GM23338 (cell line): Measurements from ENCODE around the gene YWHAE. TPM values are rescaled to one million over a fixed set of nuclear protein-coding genes. Genes with fewer than 3 reads are reported as not detected.

Source experiments
- ATAC-seq: fragments of 200-7000 bp; cut with Tn5 transposase; 3 replicates; pipeline ENCODE4 v1.9.1; 2020
- DNase-seq: peaks from one replicate; pipeline ENCODE4 v3.0.0-alpha.2; 2015; ENCODE audit warnings: low spot score
- H2AFZ ChIP-seq: fragments of 200-600 bp; sonication (generic); 2 replicates; pipeline ENCODE4 v1.8.0; 2016; ENCODE audit warnings: antibody characterized with exemption, mild to moderate bottlenecking, moderate library complexity
- H3F3A ChIP-seq: fragments of 200-600 bp; sonication (generic); replicated peaks from 2 replicates; pipeline ENCODE4 v1.8.0; 2017; ENCODE audit warnings: antibody characterized with exemption, mixed run types, low read depth
- H3K27ac ChIP-seq: fragments of 200-600 bp; sonication (generic); 2 replicates; pipeline ENCODE4 v1.6.1; 2016; ENCODE audit warnings: low read depth
- H3K27me3 ChIP-seq: fragments of 200-600 bp; sonication (generic); 2 replicates; pipeline ENCODE4 v1.8.0; 2016; ENCODE audit warnings: mild to moderate bottlenecking, mixed run types, moderate library complexity; ENCODE audit not compliant: insufficient read depth
- H3K36me3 ChIP-seq: fragments of 200-600 bp; sonication (generic); 2 replicates; pipeline ENCODE4 v1.8.0; 2016; ENCODE audit warnings: mild to moderate bottlenecking; ENCODE audit not compliant: insufficient read depth
- H3K4me1 ChIP-seq: fragments of 200-600 bp; sonication (generic); 2 replicates; pipeline ENCODE4 v1.8.0; 2016; ENCODE audit warnings: mild to moderate bottlenecking, moderate library complexity; ENCODE audit not compliant: insufficient read depth
- H3K4me2 ChIP-seq: fragments of 200-600 bp; sonication (generic); 2 replicates; pipeline ENCODE4 v1.7.1; 2017; ENCODE audit warnings: mixed run types
- H3K4me3 ChIP-seq: fragments of 200-600 bp; sonication (generic); 2 replicates; pipeline ENCODE4 v1.6.1; 2016; ENCODE audit warnings: mixed run types
- H3K79me2 ChIP-seq: fragments of 200-600 bp; sonication (generic); replicated peaks from 2 replicates; pipeline ENCODE4 v1.8.0; 2017; ENCODE audit warnings: mild to moderate bottlenecking; ENCODE audit not compliant: insufficient read depth
- H3K9me2 ChIP-seq: fragments of 200-600 bp; sonication (generic); 2 replicates; pipeline ENCODE4 v1.8.0; 2017; ENCODE audit not compliant: insufficient read depth
- H4K20me1 ChIP-seq: fragments of 200-600 bp; sonication (generic); replicated peaks from 2 replicates; pipeline ENCODE4 v1.8.0; 2017; ENCODE audit warnings: mild to moderate bottlenecking; ENCODE audit not compliant: insufficient read depth
- H3K27ac Mint-ChIP-seq: 2 replicates; pipeline ENCODE4 v1.8.0; 2020; ENCODE audit warnings: inconsistent platforms, mild to moderate bottlenecking, moderate library complexity, mixed read lengths
- H3K27me3 Mint-ChIP-seq: 3 replicates; pipeline ENCODE4 v1.8.0; 2022; ENCODE audit warnings: low read depth, mild to moderate bottlenecking, moderate library complexity, mixed read lengths, inconsistent platforms; ENCODE audit not compliant: insufficient read depth, poor library complexity
- H3K36me3 Mint-ChIP-seq: 3 replicates; pipeline ENCODE4 v1.8.0; 2021; ENCODE audit warnings: low read depth, mild to moderate bottlenecking, inconsistent platforms, moderate library complexity, mixed read lengths
- H3K4me1 Mint-ChIP-seq: 3 replicates; pipeline ENCODE4 v1.8.0; 2020; ENCODE audit warnings: mild to moderate bottlenecking, inconsistent platforms, mixed read lengths
- H3K4me3 Mint-ChIP-seq: 3 replicates; pipeline ENCODE4 v1.8.0; 2021; ENCODE audit warnings: moderate library complexity, mild to moderate bottlenecking, inconsistent platforms, mixed read lengths
- H3K9me3 Mint-ChIP-seq: 3 replicates; pipeline ENCODE4 v1.8.0; 2020; ENCODE audit warnings: moderate library complexity, mild to moderate bottlenecking, inconsistent platforms, mixed read lengths
- JUNB ChIP-seq: IDR thresholded peaks from one replicate; pipeline ENCODE4 v1.6.1; 2016; ENCODE audit warnings: antibody characterized with exemption; ENCODE audit not compliant: unreplicated experiment
- POLR2AphosphoS5 ChIP-seq: IDR thresholded peaks from 2 replicates; pipeline ENCODE4 v1.6.1; 2016; ENCODE audit warnings: antibody characterized with exemption, low read depth
- ZNF114 ChIP-seq: fragments of 250-450 bp; sonication (Bioruptor Pico); IDR thresholded peaks from 2 replicates; pipeline ENCODE4 v1.5.0; 2020; ENCODE audit warnings: mild to moderate bottlenecking, moderate library complexity
- ZNF331 ChIP-seq: fragments of 250-450 bp; sonication (Bioruptor Pico); IDR thresholded peaks from 2 replicates; pipeline ENCODE4 v1.5.0; 2020; ENCODE audit warnings: low read depth, mild to moderate bottlenecking, moderate library complexity
- polyA plus RNA-seq: library from polyadenylated mRNA; unstranded; fragments of >200 nt; fragmentation: Nextera tagmentation; extraction: Ambion mirVana; gene quantifications from 2 replicates; pipeline ENCODE4 v1.2.1, GENCODE V29; 2016
- total RNA-seq: library from RNA; depleted of rRNA; stranded (reverse); fragments of >200 nt; shearing (Covaris generic); gene quantifications from 2 replicates; pipeline ENCODE4 v1.2.3, GENCODE V29; 2014
- TF ChIP-seq, protein P1 (sequence below): fragments of 250-450 bp; sonication (Bioruptor Pico); IDR thresholded peaks from 2 replicates; pipeline ENCODE4 v1.5.0; 2020; ENCODE audit warnings: mild to moderate bottlenecking, moderate library complexity
- TF ChIP-seq, protein P2 (sequence below): IDR thresholded peaks from one replicate; pipeline ENCODE4 v1.6.1; 2018; ENCODE audit warnings: antibody characterized with exemption; ENCODE audit not compliant: unreplicated experiment

Gene YWHAE
- total and polyA plus RNA-seq, 2 experiments from 2014 or later, result 1,251 to 1,283 TPM

DNA sequence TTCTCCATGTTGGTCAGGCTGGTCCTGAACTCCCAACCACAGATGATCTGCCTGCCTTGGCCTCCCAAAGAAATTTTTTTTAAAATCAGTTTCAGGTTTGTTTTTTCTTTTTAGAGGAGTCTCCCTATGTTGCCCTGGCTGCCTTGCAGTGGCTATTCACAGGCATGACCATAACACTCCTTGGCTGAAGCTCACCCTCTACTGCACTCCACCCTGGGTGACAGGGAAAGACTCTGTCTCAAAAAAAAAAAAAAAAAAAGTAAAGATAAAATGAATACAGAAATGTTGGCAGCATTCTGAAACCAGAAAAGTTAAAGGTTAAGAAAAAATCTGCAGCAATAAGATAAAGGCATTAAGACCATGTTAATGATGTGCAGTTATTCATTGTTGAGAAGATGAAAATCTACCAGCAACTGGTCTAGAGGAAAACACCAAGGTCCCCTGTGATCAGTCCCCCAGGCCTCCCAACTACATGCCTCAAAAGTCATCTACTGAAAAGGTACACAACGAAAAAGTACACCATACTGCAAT is 15.1 kb downstream of the YWHAE start:
- no peak for DNase-seq
- Histone ChIP-seq H4K20me1 (peaks cover 97% of the 10 kb centered on the region), H3K79me2 (peaks cover 100% of the 10 kb centered on the region), H3K4me2 (no peak overlapping the region), H3K27me3 (no peaks in the 10 kb centered on the region), H3K9me2 (no peaks in the 10 kb centered on the region), H2AFZ (no peak overlapping the region), H3K27ac (peak overlapping the region; percentile 60; the same call in 1 of the 2 replicates), H3K4me1 (peaks cover 40% of the 10 kb centered on the region), H3K36me3 (peaks cover 5% of the 10 kb centered on the region; the same call in 1 of the 2 replicates), H3K4me3 (no peak overlapping the region), H3F3A (peaks cover 12% of the 10 kb centered on the region; the same call in 1 of the 2 replicates)
- Mint-ChIP-seq H3K4me3 (no peak overlapping the region), H3K36me3 (peaks cover 15% of the 10 kb centered on the region; the same call in 2 of the 3 replicates), H3K27me3 (peaks cover 8% of the 10 kb centered on the region), H3K9me3 (no peaks in the 10 kb centered on the region), H3K27ac (no peak overlapping the region), H3K4me1 (peaks cover 33% of the 10 kb centered on the region)
- TF ChIP-seq, protein P1, sequence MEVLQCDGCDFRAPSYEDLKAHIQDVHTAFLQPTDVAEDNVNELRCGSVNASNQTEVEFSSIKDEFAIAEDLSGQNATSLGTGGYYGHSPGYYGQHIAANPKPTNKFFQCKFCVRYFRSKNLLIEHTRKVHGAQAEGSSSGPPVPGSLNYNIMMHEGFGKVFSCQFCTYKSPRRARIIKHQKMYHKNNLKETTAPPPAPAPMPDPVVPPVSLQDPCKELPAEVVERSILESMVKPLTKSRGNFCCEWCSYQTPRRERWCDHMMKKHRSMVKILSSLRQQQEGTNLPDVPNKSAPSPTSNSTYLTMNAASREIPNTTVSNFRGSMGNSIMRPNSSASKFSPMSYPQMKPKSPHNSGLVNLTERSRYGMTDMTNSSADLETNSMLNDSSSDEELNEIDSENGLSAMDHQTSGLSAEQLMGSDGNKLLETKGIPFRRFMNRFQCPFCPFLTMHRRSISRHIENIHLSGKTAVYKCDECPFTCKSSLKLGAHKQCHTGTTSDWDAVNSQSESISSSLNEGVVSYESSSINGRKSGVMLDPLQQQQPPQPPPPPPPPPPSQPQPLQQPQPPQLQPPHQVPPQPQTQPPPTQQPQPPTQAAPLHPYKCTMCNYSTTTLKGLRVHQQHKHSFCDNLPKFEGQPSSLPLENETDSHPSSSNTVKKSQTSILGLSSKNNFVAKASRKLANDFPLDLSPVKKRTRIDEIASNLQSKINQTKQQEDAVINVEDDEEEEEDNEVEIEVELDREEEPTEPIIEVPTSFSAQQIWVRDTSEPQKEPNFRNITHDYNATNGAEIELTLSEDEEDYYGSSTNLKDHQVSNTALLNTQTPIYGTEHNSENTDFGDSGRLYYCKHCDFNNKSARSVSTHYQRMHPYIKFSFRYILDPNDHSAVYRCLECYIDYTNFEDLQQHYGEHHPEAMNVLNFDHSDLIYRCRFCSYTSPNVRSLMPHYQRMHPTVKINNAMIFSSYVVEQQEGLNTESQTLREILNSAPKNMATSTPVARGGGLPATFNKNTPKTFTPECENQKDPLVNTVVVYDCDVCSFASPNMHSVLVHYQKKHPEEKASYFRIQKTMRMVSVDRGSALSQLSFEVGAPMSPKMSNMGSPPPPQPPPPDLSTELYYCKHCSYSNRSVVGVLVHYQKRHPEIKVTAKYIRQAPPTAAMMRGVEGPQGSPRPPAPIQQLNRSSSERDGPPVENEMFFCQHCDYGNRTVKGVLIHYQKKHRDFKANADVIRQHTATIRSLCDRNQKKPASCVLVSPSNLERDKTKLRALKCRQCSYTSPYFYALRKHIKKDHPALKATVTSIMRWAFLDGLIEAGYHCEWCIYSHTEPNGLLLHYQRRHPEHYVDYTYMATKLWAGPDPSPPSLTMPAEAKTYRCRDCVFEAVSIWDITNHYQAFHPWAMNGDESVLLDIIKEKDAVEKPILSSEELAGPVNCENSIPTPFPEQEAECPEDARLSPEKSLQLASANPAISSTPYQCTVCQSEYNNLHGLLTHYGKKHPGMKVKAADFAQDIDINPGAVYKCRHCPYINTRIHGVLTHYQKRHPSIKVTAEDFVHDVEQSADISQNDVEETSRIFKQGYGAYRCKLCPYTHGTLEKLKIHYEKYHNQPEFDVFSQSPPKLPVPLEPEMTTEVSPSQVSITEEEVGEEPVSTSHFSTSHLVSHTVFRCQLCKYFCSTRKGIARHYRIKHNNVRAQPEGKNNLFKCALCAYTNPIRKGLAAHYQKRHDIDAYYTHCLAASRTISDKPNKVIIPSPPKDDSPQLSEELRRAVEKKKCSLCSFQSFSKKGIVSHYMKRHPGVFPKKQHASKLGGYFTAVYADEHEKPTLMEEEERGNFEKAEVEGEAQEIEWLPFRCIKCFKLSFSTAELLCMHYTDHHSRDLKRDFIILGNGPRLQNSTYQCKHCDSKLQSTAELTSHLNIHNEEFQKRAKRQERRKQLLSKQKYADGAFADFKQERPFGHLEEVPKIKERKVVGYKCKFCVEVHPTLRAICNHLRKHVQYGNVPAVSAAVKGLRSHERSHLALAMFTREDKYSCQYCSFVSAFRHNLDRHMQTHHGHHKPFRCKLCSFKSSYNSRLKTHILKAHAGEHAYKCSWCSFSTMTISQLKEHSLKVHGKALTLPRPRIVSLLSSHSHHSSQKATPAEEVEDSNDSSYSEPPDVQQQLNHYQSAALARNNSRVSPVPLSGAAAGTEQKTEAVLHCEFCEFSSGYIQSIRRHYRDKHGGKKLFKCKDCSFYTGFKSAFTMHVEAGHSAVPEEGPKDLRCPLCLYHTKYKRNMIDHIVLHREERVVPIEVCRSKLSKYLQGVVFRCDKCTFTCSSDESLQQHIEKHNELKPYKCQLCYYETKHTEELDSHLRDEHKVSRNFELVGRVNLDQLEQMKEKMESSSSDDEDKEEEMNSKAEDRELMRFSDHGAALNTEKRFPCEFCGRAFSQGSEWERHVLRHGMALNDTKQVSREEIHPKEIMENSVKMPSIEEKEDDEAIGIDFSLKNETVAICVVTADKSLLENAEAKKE (CRISPR knock-in tag), result no peak
- TF ChIP-seq ZNF331 (CRISPR knock-in tag) (no peak), ZNF114 (no peak), POLR2AphosphoS5 (no peak), JUNB (no peak)
- TF ChIP-seq, protein P2, sequence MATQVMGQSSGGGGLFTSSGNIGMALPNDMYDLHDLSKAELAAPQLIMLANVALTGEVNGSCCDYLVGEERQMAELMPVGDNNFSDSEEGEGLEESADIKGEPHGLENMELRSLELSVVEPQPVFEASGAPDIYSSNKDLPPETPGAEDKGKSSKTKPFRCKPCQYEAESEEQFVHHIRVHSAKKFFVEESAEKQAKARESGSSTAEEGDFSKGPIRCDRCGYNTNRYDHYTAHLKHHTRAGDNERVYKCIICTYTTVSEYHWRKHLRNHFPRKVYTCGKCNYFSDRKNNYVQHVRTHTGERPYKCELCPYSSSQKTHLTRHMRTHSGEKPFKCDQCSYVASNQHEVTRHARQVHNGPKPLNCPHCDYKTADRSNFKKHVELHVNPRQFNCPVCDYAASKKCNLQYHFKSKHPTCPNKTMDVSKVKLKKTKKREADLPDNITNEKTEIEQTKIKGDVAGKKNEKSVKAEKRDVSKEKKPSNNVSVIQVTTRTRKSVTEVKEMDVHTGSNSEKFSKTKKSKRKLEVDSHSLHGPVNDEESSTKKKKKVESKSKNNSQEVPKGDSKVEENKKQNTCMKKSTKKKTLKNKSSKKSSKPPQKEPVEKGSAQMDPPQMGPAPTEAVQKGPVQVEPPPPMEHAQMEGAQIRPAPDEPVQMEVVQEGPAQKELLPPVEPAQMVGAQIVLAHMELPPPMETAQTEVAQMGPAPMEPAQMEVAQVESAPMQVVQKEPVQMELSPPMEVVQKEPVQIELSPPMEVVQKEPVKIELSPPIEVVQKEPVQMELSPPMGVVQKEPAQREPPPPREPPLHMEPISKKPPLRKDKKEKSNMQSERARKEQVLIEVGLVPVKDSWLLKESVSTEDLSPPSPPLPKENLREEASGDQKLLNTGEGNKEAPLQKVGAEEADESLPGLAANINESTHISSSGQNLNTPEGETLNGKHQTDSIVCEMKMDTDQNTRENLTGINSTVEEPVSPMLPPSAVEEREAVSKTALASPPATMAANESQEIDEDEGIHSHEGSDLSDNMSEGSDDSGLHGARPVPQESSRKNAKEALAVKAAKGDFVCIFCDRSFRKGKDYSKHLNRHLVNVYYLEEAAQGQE, result no peak
- ATAC-seq, result no peak
